HG03196 (cell line): ENCODE results near the gene HIGD1B.

Experiments
- ATAC-seq: cut with Tn5 transposase; IDR thresholded peaks from one replicate; pipeline ENCODE4 v1.9.1; 2021; ENCODE audit not compliant: unreplicated experiment

Gene HIGD1B

GRCh38 chr17:44875761-44876160, 28.1 kb downstream of the HIGD1B start:
- ATAC-seq = no peak

GRCh38 chr17:44877121-44877520, 29.4 kb downstream of the HIGD1B start:
- no peak for ATAC-seq

GRCh38 chr17:44878627-44879221, 31.0 kb downstream of the HIGD1B start:
- ATAC-seq = no peak

GRCh38 chr17:44879376-44879775, 31.7 kb downstream of the HIGD1B start:
- no peak for ATAC-seq

GRCh38 chr17:44880062-44880461, 32.4 kb downstream of the HIGD1B start:
- ATAC-seq = no peak

- no peak for ATAC-seq
Measured at GRCh38 chr17:44881145-44881544, 33.5 kb downstream of the HIGD1B start.

GRCh38 chr17:44884941-44885340, 37.3 kb downstream of the HIGD1B start:
- no peak for ATAC-seq

- no peak for ATAC-seq
Measured at GRCh38 chr17:44887016-44887415, 39.3 kb downstream of the HIGD1B start.

- ATAC-seq = no peak
Measured at GRCh38 chr17:44887971-44888954, 40.6 kb downstream of the HIGD1B start.

- ATAC-seq = no peak
Measured at GRCh38 chr17:44889003-44889402, 41.3 kb downstream of the HIGD1B start.

- ATAC-seq = no peak
Measured at GRCh38 chr17:44892250-44892649, 44.6 kb downstream of the HIGD1B start.

GRCh38 chr17:44894642-44895041, 47.0 kb downstream of the HIGD1B start:
- no peak for ATAC-seq

- ATAC-seq = no peak
Measured at GRCh38 chr17:44898768-44899073, 51.0 kb downstream of the HIGD1B start.

GRCh38 chr17:44899074-44899782, 51.5 kb downstream of the HIGD1B start, which contains the start of gene EFTUD2:
TSS of gene EFTUD2 (minus strand) at chr17:44899445. CDS start at chr17:44894521, 4,924 bp downstream.
- peak; percentile 61 for ATAC-seq
